Endometrial microvascular endothelial cells (primary cell): ENCODE results near the gene NOX5. TPM values are rescaled to one million over a fixed set of nuclear protein-coding genes. Genes with fewer than 3 reads are reported as not detected.

ENCODE experiments used
- in situ Hi-C: cut with HindIII; loops from 2 replicates; pipeline ENCODE4 v1.10.0; 2017; ENCODE audit warnings: low sequenced_read_pairs, low pct_unique_long_range_greater_than_20kb; ENCODE audit errors: inconsistent ontology term
- total RNA-seq: library from RNA; depleted of rRNA; stranded (reverse); fragments of >200 nt; gene quantifications from one replicate; pipeline ENCODE4 v1.2.3, GENCODE V29; 2015; ENCODE audit errors: inconsistent ontology term

Gene NOX5
- total RNA-seq, 1 donor from 2014 or later = under 0.01 TPM

GRCh38 chr15:68990231-68990991, 24.1 kb upstream of the NOX5 start:
- in situ Hi-C loops = no loop called here

- in situ Hi-C loops = no loop called here
Measured at GRCh38 chr15:68990992-68991500, 23.4 kb upstream of the NOX5 start.

GRCh38 chr15:68991723-68992122, 22.8 kb upstream of the NOX5 start:
- in situ Hi-C loops = no loop called here

GRCh38 chr15:68992696-68993095, 21.8 kb upstream of the NOX5 start:
- in situ Hi-C loops = no loop called here

GRCh38 chr15:68993276-68993675, 21.2 kb upstream of the NOX5 start:
- in situ Hi-C loops = no loop called here

GRCh38 chr15:68994149-68994548, 20.3 kb upstream of the NOX5 start:
- in situ Hi-C loops = no loop called here

GRCh38 chr15:68994981-68995761, 19.3 kb upstream of the NOX5 start:
- in situ Hi-C loops = no loop called here

GRCh38 chr15:68997050-68997449, 17.4 kb upstream of the NOX5 start:
- in situ Hi-C loops = no loop called here

GRCh38 chr15:68997930-68998777, 16.3 kb upstream of the NOX5 start:
- in situ Hi-C loops = no loop called here

GRCh38 chr15:68999091-68999490, 15.4 kb upstream of the NOX5 start:
- in situ Hi-C loops = no loop called here

- in situ Hi-C loops = no loop called here
Measured at GRCh38 chr15:69000091-69000490, 14.4 kb upstream of the NOX5 start.

GRCh38 chr15:69000725-69001503, 13.6 kb upstream of the NOX5 start:
- in situ Hi-C loops = no loop called here

GRCh38 chr15:69002783-69003182, 11.7 kb upstream of the NOX5 start:
- in situ Hi-C loops = no loop called here

GRCh38 chr15:69004011-69004410, 10.5 kb upstream of the NOX5 start:
- in situ Hi-C loops = no loop called here

- in situ Hi-C loops = no loop called here
Measured at GRCh38 chr15:69008056-69008455, 6.4 kb upstream of the NOX5 start.

GRCh38 chr15:69009341-69009740, 5.2 kb upstream of the NOX5 start:
- in situ Hi-C loops = no loop called here

- in situ Hi-C loops = no loop called here
Measured at GRCh38 chr15:69011641-69012040, 2.9 kb upstream of the NOX5 start.

- in situ Hi-C loops = no loop called here
Measured at GRCh38 chr15:69012761-69013364, 1.6 kb upstream of the NOX5 start.
